DMS53 (cell line): ENCODE data around the gene SLC25A39.
"Not testable (repeated sequence)": the region's sequence is repeated elsewhere in the genome, so short reads cannot be mapped to it uniquely, and the experiment has no call there.

ENCODE experiments used
- DNase-seq: peaks from one replicate; lab custom pipeline; 2025; lab: John Stamatoyannopoulos, UW

SLC25A39 gene

DNA sequence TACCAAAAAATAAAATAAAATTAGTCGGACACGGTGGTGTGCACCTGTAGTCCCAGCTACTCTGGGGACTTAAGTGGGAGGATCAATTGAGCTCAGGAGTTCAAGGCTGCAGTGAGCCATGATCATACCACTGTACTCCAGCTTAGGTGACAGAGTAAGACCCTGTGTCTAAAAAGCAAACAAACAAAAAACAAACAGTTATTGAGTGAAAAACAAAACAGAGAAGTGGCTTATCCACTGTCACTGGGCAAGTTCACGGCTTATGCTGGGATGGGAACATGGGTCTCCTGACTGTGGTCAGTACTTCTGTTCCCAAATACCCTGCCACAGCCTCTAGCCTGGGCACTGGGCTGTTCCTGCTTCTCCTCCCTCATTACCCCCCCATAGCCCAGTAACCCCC lies 10.9 kb upstream of the SLC25A39 start:
- no peak for DNase-seq

DNA sequence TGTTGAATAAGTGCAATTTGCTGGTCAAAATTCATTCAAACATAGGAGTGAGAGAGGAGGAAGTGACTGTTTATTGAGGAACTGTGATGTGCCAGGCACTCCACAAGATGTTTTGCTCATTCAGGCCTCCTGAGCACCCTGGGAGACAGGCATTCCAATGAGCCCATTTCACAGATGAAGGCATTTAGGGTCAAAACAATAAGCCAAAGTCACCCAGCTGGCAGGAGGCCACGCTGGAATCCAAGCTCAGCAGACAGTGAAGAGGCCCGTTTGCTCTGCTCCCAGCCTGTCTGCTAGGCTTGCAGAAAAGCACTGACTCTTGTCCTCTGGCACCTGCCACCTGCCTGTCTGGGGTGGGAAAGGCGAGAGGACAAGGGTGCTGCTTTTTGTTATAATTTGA lies 10.1 kb upstream of the SLC25A39 start:
- peak; percentile 42 for DNase-seq

DNA sequence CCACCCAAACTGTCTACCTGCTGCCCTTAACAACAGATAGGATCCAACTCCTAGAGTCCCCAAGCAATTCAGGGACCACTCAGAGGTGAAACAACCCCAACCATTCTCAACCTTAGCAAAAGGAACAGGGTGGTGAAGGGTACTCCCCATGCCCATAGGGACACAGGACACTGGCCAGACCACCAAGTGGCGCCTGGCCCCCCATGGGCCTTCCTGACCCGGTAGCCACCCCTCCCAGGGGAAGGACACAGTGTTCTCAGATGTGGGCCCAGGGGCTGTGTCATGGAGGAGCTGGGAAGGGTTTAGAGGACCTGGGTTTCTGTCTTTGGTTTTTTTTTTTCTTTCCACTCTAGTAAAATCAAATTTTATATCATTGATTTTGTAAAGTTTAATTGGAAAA lies 9.7 kb upstream of the SLC25A39 start:
- no peak for DNase-seq

DNA sequence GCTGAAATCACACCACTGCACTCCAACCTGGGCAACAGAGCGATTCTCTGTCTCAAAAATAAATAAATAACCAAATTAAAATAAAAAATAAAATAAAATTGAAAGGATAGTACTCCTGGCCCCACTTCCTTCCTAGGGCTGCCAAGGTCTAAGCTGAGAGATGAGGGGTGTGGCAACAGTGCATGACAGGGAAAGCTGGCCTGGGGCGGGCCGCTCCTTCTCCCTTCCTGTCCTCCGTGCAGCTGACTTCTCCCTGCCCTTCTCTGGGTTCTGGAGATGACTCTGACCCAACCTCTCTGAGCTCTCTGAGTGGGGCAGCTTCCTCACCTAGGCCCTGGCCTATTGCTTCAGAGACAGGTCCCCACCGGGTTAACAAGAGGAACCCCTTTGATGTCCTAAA lies 8.7 kb upstream of the SLC25A39 start:
- no peak for DNase-seq

DNA sequence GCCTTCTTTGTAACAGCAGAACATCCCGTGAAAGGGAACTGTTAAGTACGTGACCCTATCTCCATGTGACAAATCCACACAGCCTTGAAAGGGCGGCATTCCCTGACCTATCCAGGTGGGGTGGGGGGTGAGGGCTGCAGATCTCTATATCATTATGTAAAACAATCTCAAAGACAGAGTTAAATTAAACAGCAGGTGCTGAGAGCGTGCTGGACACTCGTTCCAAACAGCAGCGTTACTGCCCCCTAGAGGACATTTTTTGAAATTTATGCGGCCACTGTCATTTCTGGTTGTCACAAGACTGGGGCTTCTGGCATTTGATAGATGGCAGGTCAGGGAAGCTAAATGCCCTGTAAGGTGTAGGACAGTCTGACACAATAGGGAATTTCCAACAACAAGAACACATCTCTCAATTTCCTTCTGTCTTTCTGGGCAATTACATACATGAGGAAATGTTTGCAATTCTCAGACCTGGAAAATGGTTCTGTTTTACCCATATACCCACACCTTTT lies 6.7 kb upstream of the SLC25A39 start:
- peak; percentile 95 for DNase-seq

DNA sequence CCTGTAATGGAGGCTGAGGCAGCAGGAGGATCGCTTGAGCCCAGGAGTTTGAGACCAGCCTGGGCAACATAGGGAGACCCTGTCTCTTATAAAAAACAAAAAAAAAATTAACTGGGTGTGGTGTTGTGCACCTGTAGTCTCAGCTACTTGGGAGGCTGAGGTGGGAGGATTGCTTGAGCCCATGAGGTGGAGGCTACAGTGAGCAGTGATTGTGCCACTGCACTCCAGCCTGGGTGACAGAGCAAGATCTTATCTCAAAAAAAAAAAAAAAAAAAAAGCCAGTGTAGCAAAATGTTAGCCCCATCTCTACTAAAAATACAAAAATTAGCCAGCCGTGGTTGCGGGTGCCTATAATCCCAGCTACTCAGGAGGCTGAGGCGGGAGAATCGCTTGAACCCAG lies 5.6 kb upstream of the SLC25A39 start:
- not testable (repeated sequence) for DNase-seq

DNA sequence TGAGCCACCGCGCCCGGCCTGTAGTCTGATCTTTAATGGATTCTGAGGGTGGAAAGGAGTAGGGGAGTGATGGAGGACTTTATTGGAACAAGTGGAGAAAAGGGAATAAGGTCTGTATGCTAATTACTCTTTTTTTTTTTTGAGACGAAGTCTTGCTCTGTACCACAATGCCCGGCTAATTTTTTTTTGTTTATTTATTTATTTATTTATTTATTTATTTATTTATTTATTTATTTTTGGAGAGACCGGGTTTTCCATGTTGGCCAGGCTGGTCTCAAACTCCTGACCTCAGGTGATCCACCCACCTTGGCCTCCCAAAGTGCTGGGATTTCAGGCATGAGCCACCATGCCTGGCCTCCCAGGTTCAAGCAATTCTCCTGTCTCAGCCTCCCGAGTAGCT lies 4.9 kb upstream of the SLC25A39 start:
- not testable (repeated sequence) for DNase-seq

DNA sequence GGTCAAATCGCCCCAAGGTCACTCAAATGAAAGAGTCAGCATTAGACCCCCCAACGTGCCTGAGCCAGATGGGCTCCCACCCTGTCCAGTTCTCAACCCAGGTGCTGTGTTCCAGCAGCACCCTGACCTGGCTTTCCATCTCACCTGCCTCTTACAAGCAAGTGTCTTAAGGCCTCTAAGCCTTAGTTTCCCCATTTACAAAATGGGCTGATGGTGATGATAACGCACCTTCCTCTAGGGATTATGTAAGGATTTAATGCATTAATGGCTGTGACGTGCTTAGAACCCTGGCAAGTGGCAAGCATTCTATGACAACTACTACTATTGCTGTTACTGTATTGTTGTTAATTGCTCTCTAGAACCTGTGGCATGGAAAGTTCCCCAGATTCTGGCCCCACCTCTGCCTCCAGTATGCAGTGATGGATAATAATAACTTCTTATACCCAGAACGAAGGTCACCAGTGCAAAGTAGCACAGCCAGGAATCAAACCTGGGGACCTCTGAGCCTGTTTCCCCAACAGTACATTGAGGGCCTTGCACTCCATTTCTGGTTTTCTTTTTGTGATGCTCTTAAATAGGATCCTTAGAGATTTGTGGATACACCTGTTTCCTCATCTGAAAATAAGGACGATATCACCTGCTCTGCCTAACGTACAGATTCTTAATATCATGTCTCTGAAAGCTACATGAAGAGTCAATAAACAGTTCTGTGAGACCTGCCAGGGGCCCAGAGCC lies 3.3 kb upstream of the SLC25A39 start:
- DNase-seq: peak; percentile 57

DNA sequence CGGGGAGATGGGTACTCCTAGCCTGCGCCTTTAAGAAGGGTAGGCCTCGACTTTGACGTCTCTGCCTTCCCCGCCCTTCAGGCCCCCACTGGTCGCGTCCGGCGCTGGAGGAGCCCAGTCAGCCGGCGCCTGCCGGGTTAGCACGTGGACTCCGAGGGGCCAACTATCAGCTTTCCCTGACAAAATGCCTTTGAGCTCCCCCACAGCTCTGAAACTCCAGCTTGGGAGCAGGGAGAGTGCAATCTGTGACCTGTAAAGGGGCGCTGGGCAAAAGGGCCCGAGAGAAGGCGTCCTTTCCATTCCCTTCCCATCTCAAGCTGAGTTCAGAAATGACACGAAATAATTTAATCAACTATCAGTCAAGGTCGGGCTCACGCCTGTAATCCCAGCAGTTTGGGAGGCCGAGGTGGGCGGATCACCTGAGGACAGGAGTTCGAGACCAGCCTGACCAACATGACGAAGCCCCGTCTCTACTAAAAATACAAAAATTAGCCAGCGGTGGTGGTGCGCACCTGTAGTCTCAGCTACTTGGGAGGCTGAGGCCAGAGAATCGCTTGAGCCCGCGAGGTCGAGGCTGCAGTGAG lies 2.3 kb upstream of the SLC25A39 start:
- peak; percentile 99 for DNase-seq

DNA sequence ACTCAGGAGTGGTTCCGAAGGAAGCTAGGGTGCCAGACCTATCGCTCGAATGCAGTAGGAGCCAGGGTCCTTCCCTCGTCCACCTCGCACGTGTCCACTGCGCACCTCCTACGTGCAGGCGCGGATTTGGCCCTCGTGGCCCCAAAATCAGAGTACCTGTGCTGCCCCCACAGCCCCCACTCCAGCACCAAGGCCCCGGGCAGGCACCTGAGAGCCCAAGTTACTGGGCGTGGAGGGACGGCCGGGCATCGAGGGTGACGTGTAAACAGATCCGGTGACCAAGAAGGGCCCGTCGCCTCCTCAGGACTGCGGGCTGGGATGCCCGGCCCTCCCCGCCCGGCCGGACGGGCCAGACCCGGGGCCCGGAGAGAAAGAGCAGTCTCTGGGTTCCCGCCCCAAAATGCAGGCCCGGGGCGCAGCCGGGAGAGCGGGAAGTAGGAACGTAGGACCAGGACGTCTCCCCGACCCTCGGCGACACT lies 492 bp downstream of the SLC25A39 start:
- peak; percentile 74 for DNase-seq

DNA sequence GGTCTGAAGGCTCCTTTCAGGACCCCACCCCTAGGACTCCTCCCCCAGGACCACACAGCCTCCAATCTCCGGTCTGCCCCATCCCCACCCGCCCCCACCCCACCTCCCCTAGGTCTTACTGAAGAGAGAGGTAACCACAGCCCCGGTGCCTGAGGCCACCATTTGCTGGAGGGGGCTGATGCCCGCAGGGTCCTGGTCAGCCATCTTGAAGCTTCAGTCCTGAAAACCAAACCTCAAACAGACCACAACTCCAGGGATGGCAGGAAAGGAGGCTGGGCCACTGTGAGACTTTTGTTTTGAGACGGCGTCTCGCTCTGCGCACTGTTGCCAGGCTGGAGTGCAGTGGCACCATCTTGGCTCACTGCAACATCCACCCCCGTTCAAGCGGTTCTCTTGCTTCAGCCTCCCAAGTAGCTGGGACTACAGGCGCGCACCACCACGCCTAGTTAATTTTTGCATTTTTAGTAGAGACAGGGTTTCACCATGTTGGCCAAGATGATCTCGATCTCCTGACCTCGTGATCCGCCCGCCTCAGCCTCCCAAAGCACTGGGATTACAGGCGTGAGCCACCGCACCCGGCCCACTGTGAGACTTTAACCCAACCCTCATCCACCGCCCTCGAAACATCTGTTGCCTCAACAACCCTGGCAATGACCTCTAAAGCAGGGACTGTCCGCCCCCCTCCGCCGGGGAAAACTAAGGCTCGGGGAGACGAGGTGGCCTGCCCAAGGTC lies 1.1 kb downstream of the SLC25A39 start:
- no peak for DNase-seq

DNA sequence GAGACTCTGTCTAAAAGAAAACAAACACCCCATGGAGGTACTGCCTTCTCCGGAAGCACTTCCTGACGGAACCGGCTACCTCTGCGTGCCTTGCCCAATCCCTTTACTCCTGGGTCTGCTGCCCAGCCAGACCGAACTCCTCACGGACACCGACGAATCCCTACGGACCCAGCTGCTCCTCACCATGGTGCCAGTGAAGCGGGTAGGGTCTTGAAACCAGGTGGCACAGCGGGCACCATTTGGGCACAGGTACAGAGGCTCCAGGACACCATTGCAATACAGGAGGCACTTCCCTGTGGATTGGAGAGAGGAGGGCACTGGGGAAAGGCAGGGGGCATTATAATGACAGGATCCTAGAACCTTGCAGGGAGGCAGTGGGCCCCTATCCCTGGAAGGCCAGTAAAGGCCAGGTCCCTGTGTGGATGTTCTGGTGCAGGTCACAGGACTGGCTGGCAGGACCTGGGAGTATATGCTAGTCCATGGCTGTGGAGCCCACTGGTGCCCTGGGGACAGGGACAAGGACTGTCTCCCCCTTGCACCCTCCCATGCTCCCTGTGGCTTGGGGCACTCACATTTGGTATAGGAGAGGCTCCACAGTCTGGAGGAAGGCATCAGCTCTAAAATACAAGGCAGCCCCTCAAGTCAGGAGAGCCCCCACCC lies 2.3 kb downstream of the SLC25A39 start:
- no peak for DNase-seq

DNA sequence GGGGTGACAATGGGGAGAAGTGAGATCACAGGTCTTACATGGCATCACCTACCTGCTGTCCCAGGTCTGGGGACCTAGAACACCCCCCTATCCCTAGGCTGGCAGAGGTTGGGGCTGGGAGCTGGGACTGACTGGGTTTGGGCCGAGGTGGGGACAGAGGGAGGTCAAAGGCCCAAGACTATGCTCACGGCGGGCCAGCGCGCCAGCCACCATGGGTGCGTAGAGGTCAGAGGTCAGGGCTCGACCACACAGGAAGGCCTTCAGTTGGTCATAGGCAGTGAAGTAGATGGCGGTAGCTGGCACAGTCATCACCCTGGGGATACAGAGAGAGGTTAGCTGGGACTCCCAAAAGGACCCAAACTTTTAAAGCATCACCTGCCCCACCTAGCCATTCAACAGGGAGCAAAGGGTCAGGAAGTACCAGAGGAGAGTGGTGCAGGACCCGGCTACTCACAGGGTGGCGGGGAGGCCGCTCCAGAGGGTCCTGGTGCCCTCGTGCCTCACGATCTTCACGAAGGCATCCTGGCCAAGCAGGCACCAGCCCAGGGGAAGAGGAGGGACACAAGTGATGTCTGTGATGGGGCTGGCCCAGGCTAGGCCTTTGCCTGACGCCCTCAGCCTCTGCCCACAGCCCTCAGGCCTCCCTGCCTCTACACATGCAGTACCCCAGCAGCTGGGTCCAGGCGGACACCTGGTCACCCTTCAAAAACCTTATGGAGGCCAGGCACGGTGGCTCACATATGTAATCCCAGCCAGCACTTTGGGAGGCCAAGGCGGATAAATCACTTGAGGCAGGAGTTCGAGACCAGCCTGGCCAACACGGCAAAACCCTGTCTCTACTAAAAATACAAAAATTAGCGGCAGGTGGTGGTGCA lies 3.1 kb downstream of the SLC25A39 start:
- no peak for DNase-seq

DNA sequence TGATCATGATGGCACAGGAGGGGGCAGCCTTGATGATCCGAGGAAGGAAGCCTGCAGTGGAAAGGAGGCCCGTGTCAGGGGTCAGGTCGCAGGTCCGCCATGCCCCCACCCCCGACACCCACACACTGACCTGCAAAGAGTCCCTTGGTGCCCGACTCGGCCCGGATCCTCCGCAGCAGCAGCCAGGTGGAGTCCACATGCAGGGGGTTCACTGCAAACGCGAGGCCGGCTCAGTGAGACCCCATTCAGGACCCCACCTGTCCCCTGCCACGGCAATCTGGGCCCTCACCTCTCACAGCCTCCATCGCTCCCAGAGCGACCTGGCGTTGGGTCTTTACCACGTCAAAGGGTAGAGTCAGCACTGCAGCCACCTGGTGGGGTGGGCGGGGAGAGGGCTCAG lies 4.6 kb downstream of the SLC25A39 start:
- no peak for DNase-seq

DNA sequence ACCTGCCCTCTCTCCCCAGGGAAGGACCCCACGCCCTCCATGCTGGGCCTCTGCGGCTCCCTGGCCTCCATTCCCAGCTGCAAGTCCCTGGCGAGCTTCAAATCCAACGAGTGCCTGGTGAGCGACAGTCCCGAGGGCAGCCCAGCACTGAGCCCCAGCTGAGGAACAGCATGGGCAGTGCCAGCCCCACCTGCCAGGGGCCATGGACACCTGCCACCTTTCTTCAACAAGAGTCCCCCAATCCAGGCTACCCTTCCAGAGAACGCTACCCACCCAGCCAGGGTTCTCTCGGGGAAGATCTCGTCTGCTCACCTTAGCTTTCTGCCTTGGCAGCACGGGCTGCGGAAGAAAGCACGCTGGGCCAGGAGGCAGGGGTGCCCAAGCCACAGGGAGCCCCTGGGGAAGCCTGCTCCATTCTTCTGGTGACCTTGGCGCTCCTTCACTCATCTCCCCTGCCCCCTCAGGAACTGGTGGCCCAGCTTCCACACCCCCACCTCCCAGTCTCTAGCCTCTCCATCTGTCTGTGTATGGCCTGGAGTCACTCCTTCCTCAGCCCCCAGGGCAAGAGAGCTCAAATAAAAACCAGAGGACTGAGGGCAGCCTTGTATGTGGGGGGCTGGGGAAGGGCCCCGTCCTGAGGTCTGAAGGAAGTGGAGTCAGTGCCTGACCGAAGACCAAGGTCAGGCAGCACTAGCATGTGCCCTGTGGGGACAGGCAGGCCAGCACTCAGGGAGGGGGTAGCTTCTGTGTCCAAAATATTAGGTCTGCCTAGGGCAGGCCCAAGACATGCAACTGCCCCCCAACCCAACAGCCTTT lies 6.3 kb downstream of the SLC25A39 start:
- DNase-seq: peak; percentile 30

DNA sequence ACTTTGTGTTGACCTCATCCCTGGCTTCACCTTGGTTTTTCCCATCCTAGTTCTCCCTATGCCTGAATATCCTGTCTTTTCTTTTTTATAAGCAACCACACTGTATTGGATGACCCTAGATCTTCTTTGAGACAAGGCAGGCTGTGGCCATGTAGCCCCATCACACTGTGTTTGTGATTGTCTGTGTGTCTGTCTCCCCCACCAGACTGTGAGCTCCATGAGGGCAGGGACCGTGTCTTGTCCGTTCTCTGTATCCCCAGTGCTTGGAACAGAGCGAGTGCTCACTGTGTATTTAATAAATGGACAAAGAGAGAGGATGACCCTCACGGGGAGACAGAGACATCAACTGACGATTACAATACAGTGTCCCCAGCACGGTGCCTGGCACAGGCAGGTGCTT lies 7.1 kb downstream of the SLC25A39 start:
- DNase-seq: peak; percentile 42

DNA sequence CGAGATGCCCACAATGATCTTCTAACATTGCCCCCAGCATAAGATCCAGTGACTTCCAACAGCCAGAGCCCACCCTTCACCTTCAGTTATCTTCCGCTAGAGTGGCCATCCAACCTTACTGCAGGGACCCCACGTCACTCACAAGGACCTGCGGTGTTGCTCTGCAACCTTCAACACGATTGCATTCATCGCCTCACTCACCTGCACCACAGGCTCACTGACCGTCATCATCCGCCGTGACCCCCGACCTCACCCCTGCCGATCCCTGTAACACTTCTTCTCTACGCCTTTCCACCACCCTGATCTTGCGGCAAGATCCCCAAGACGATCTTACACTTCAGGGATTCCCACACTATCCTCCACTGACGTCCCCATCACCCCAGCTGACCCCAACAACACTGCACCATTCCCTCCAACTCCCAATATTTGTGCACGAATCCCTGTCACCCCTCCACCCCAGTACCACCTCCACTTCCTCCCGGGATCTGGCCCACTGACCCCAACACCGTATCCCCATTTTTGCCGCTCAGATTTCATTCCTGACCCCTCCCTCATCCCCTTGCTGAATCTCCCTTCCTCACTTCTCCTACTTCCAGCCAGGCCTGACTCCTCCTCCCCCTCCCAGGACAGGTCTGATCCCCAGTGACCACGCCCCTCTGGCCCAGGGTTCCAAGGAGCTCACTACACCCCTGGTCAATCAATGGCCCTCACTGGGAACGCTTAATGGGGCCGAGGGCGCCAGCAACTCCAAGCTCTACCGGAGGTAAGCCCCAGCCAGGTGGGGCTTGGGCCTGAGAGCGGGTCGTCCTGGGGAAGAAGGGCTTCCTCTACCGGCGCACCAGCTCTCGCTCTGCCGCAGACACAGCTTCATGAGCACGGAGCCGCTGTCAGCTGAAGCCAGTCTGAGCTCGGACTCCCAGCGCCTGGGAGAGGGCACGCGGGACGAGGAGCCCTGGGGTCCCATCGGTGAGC lies 8.6 kb downstream of the SLC25A39 start:
- DNase-seq: peak; percentile 72

DNA sequence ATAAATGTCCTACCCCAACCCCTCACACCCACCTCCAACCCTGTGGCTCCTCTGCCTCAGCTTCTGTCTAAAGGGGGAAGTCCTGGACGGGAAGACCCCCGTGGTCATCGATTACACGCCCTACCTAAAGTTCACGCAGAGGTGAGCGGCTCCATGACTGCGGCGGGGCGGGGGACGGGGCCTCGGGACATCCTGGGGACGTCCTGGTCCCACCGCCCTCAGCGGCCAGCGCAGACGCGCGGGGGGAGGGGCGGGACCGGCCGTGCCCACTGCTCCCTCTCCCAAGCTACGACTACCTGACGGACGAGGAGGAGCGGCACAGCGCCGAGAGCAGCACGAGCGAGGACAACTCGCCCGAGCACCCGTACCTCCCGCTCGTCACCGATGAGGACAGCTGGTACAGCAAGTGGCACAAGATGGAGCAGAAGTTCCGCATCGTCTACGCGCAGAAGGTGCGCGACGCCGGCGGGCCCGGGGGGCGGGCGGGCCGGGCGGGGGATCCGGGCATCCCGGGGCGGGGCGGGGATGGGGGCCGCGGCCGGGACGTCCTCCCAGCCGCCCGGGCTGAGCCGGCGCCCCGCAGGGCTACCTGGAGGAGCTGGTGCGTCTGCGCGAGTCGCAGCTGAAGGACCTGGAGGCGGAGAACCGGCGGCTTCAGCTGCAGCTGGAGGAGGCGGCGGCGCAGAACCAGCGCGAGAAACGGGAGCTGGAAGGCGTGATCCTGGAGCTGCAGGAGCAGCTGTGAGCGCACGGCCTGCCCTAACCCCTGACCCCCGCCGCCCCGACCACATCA lies 9.6 kb downstream of the SLC25A39 start:
- peak; percentile 96 for DNase-seq

DNA sequence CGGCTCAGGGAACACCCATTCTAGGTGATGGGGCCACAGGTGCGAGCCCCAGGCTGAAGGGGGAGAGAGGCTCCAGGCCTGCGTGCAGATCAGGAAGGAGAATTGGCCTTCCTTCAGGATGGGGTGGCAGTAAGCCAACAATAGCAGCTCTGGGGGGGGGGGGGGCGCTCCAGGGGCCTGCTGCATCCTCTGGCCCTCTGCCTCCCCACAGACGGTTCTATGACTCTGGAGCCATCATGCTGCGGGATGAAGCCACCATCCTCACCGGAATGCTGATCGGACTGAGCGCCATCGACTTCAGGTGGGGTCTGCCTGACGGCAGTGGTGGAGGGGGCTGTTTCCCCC lies 10.1 kb downstream of the SLC25A39 start:
- no peak for DNase-seq
